GM18868 (cell line): ENCODE data around the gene GNG12.

Experiments used
- ATAC-seq: cut with Tn5 transposase; IDR thresholded peaks from one replicate; pipeline ENCODE4 v1.9.1; 2021; ENCODE audit warnings: mild to moderate bottlenecking, moderate library complexity; ENCODE audit not compliant: unreplicated experiment

The GNG12 gene

GRCh38 chr1:67788238-67788790 is 45.0 kb downstream of the GNG12 start:
- no peak for ATAC-seq

GRCh38 chr1:67787746-67788145 is 45.5 kb downstream of the GNG12 start:
- ATAC-seq, result no peak

GRCh38 chr1:67785847-67786753 is 47.2 kb downstream of the GNG12 start:
- ATAC-seq, result no peak

GRCh38 chr1:67784545-67785186 is 48.6 kb downstream of the GNG12 start:
- ATAC-seq, result no peak

DNA sequence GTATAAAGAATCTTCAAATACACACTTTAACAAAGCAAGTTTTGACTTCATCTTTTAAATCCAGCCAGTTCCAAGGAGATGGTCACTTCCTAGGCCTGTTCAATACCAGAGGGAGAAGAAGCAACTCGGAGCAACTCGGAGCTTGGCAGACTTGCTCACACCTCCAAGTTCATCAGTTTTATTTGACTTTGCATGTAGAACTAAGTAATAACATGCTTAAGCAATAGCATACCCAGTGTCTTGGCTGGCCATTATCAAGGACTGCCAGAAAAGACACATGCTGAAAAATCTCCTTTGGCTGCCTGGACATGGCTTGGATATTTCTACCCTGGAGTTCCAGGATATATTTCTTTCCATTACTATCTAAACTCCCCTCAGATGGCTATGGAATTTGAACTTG is 52.6 kb downstream of the GNG12 start:
- no peak for ATAC-seq

DNA sequence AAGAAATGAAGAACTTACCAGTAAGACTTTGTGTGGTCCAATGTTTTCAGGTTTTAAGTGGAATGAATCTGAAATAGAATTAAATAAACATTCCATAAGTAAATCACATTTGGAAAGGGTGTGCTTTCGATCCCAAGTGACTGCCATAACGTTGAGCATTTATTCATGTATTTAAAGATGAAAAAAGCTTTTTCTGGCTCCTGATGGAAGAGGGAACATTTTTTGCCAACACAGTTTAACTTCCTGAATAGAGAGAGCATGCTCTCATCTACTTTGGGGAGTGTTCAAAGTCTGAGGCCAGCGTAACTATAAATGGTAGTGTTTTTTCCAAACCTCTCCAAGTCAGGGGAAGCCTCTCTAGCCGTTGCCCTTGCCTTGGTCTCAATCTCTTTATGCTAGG is 55.8 kb downstream of the GNG12 start:
- no peak for ATAC-seq

GRCh38 chr1:67777016-67777415 is 56.3 kb downstream of the GNG12 start:
- no peak for ATAC-seq

DNA sequence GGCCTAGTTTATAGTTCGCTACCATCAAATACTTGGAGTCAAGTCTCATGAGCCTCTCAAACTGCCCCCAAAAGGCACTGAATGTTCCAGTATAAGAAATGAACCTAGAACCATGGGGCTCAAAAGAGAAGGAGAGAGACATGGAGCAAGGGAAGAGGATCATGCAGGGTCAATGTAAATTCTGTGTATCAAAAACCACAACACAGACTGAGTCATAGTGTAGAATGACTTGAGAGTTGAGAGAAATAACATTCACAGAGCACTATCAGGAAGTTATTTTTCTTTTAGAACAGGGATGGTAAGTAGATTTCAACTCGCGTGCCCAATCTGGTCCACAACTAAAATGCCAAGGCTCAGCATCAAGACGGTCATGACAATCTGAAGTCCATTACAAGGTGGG is 59.8 kb downstream of the GNG12 start:
- ATAC-seq, result no peak

DNA sequence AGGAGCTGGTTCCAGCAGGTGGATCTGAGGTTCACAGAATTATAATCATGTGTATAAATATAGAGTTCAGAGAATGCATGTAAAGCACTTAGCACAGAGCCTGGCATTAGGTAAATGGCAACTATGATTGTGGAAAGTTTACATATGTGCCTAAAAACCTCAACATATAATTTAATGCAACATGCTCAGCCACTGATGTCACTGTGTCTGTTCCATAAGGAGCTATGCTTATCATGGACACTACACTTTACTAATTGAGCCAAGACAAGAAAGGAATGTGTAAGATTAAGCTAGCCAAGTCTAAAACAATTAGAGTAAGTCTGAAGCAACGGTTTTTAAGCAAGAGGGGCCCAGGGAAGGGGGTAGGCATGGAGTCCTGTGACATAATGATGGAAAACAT is 61.5 kb downstream of the GNG12 start:
- no peak for ATAC-seq

- ATAC-seq, result no peak
Measured at GRCh38 chr1:67771152-67771551, 62.1 kb downstream of the GNG12 start.

- peak; percentile 42 for ATAC-seq
Measured at GRCh38 chr1:67769633-67770256, 63.5 kb downstream of the GNG12 start.

GRCh38 chr1:67768480-67768879 is 64.8 kb downstream of the GNG12 start:
- ATAC-seq, result no peak

DNA sequence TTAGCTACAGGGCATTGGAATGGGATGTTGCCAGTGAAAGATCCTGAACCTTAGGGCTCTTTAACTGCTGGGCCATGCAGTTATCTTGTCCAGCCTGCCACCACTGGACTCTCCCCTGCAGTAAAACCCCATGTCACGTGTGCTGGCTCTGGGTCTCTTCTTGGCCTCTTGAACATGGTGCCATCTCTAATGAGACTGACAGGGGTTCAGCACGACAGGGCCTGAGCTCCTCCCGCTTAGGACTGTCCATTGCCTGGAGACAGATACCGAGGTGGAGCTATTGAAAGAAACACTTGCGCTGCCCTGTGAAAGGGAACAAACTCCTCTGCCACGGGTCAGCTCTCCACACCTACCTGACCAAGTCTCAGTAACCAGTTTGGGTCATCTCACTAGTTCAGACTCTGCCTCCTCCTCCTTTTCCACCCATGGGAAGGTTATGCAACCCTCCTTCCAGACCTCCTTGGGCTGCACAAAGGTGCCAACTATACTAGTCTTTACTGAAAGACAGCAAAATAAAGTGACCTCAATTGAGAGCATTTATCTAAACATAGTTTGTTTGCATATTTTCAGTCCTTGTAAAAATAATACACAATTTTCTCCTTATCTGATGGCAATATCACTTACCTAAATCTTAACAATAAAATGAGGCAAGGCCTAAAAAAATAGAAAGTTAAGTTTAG is 66.0 kb downstream of the GNG12 start:
- ATAC-seq, result no peak

DNA sequence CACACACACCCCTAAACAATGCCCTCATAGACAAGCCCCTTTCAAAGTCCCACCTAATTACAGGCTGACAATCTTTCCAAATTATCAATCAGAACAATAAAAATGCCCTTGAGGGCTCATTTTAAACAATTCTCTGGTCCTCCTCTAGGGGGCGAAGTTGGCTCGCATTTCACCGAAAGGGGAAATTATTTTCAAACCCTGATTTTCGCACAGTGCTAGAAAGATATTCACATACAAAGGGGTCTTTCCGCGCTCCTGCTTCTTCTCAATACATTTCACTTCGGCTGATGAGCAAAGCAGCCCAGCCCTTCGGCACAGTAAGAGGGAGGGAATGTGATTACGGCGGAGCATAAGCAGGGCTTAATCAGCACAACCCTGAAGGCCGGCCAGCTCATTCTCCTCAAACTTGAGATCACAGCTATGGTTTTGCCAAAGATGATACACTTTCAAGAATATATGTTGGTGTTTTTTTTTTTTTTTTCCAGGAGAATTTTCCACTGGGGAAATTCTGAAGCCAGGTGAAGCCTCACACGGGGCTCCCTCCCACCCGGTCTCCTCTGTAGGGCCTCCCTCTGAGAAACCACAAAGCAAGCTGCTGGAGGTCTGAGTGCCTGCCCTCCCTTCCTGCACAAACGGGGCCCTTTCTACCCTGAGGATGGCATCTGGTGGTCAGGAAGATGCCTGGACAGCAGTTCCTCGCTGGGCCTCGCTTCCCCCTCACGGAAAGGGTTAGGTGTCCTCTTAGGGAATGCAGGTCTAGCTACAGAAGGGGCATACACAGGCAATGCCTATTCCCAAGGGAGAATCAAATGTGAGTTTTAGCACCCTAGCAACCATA is 66.9 kb downstream of the GNG12 start:
- ATAC-seq, result peak; percentile 51

GRCh38 chr1:67764633-67765032 is 68.6 kb downstream of the GNG12 start:
- no peak for ATAC-seq

DNA sequence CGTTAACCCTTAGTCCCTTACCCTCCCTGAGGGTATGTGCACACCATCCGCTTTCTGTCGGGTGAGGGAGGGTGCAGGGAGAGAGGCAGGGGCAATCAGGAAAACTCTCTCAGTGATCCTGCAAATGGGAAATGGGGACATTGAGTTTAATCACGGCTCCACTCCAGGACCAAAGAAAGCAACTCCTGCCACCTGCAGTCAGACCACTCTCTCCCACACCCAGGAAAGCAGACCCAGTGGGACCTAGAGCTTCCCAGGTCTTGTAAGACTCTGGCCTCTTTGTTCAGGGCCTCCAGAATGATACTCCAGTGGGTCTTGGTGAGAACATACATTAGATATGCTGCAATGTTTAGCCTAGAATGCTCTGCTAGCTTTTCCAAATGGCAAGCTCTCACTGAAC is 71.5 kb downstream of the GNG12 start:
- ATAC-seq, result no peak

GRCh38 chr1:67761091-67761490 is 72.2 kb downstream of the GNG12 start:
- no peak for ATAC-seq

- peak; percentile 99 for ATAC-seq
Measured at GRCh38 chr1:67760030-67760821, 73.0 kb downstream of the GNG12 start.

- peak; percentile 9 for ATAC-seq
Measured at GRCh38 chr1:67759692-67760029, 73.6 kb downstream of the GNG12 start.
